GM12878 (cell line): ENCODE measurements around the gene DOCK9.

Experiments
- ASH2L ChIP-seq: fragments of 300-600, 200-600 bp; sonication (generic); IDR thresholded peaks from 2 replicates; pipeline ENCODE4 v1.6.1; 2017; ENCODE audit warnings: low read depth, mild to moderate bottlenecking, borderline replicate concordance
- ATF3 ChIP-seq: IDR thresholded peaks from 2 replicates; pipeline ENCODE4 v1.6.1; 2011; ENCODE audit warnings: low read depth, mild to moderate bottlenecking, low read length, moderate library complexity, borderline replicate concordance; ENCODE audit errors: extremely low read depth
- CHD2 ChIP-seq: IDR thresholded peaks from 2 replicates; pipeline ENCODE4 v1.6.1; 2011; ENCODE audit warnings: low read depth, low read length, improper control_type of control experiment, borderline replicate concordance
- CTCF ChIP-seq, 3 experiments: IDR thresholded peaks in 2 of 3; conservative IDR thresholded peaks in 1 of 3; 2 replicates each; pipeline ENCODE4 v1.5.1; 2011; ENCODE audit warnings: low read depth in 3 of 3, low read length in 3 of 3, mild to moderate bottlenecking in 3 of 3, control low read depth in 2 of 3, moderate library complexity in 2 of 3, inconsistent platforms in 1 of 3, mixed read lengths in 1 of 3; ENCODE audit not compliant: control insufficient read depth in 2 of 3, insufficient read depth in 1 of 3; ENCODE audit errors: extremely low read depth in 1 of 3
- HDAC2 ChIP-seq: fragments of 200-600 bp; sonication (generic); IDR thresholded peaks from 2 replicates; pipeline ENCODE4 v1.6.1; 2017
- POLR2A ChIP-seq: IDR thresholded peaks from 2 replicates; pipeline ENCODE4 v1.6.1; 2011; ENCODE audit warnings: low read depth, mild to moderate bottlenecking, low read length
- RAD21 ChIP-seq: IDR thresholded peaks from 2 replicates; pipeline ENCODE4 v1.6.1; 2011; ENCODE audit warnings: mild to moderate bottlenecking, low read depth, low read length, moderate library complexity; ENCODE audit not compliant: insufficient read depth
- RAD51 ChIP-seq: fragments of 450-650 bp; IDR thresholded peaks from 2 replicates; pipeline ENCODE4 v1.6.1; 2016; ENCODE audit warnings: moderate library complexity, mild to moderate bottlenecking, inconsistent platforms
- SIX5 ChIP-seq: IDR thresholded peaks from 2 replicates; pipeline ENCODE4 v1.6.1; 2011; ENCODE audit warnings: mild to moderate bottlenecking, low read depth, low read length, moderate library complexity; ENCODE audit not compliant: severe bottlenecking
- SP1 ChIP-seq: IDR thresholded peaks from one replicate; pipeline ENCODE4 v1.6.1; 2011; ENCODE audit warnings: low read depth, low read length
- TCF7 ChIP-seq: IDR thresholded peaks from 2 replicates; pipeline ENCODE4 v1.6.1; 2014; ENCODE audit warnings: antibody characterized with exemption, borderline replicate concordance
- USF1 ChIP-seq: IDR thresholded peaks from 2 replicates; pipeline ENCODE4 v1.6.1; 2011; ENCODE audit warnings: borderline replicate concordance, low read depth, mild to moderate bottlenecking, moderate library complexity, mixed read lengths, low read length; ENCODE audit not compliant: insufficient read depth; ENCODE audit errors: extremely low read length

GRCh38 chr13:98890186-98890585, 87.7 kb downstream of the DOCK9 start:
- TF ChIP-seq CTCF (IDR thresholded peaks at IDR 0.05 in 2 of 3, conservative IDR thresholded peaks at IDR 0.05 in 1 of 3; ENCODE audit: control insufficient read depth in 2 of 3, extremely low read depth in 1 of 3, insufficient read depth in 1 of 3, low read depth in 3 of 3, low read length in 3 of 3), result no peak
- TF ChIP-seq SIX5, result no peak
- no peak for TF ChIP-seq USF1
- no peak for TF ChIP-seq CHD2
- no peak for TF ChIP-seq ATF3
- no peak for TF ChIP-seq POLR2A
- no peak for TF ChIP-seq RAD51
- TF ChIP-seq RAD21, result no peak
- no peak for TF ChIP-seq SP1
- no peak for TF ChIP-seq TCF7
- TF ChIP-seq HDAC2, result no peak
- no peak for TF ChIP-seq ASH2L
